Body of pancreas (tissue), 4 donors: ENCODE data around the gene PTPA.

Experiments used
- CTCF ChIP-seq, 7 experiments: fragments of 450-650 bp in 4 of 7; fragments of 200-600 bp in 3 of 7; sonication (generic) in 3 of 7; IDR thresholded peaks; one replicate each; pipeline ENCODE4 v1.5.1; 2016 to 2019; ENCODE audit warnings: antibody characterized with exemption in 7 of 7
- POLR2A ChIP-seq, 3 donors: fragments of 450-650 bp; IDR thresholded peaks; one replicate each; pipeline ENCODE4 v1.6.1; 2016; ENCODE audit warnings: antibody characterized with exemption in 3 of 3, mild to moderate bottlenecking in 2 of 3

GRCh38 chr9:129165198-129165597, 54.0 kb downstream of the PTPA start:
- no peak for TF ChIP-seq POLR2A (IDR thresholded peaks at IDR 0.05)
- no peak for TF ChIP-seq CTCF (IDR thresholded peaks at IDR 0.05)
